ENCODE measurements around the gene IRAK2.
"Not testable (repeated sequence)": the region's sequence is repeated elsewhere in the genome, so short reads cannot be mapped to it uniquely, and the experiment has no call there.

IRAK2 gene

GRCh38 chr3:10142707-10143560 is 21.8 kb upstream of the IRAK2 start:
- Mint-ChIP-seq H3K4me1 (peaks cover 23% of the 10 kb centered on the region), H3K9me3 (no peaks in the 10 kb centered on the region), H3K4me3 (peak overlapping the region; percentile 86), H3K36me3 (ENCODE audit: insufficient read depth) (peaks cover 36% of the 10 kb centered on the region), H3K27ac (ENCODE audit: low read depth) (peak overlapping the region; percentile 92), H3K27me3 (no peaks in the 10 kb centered on the region)
- no peak for ATAC-seq (replicated peaks; ENCODE audit: extremely low read depth, poor library complexity, severe bottlenecking)
- DNase-seq (ENCODE audit: low spot score in 2 of 2) = no peak

DNA sequence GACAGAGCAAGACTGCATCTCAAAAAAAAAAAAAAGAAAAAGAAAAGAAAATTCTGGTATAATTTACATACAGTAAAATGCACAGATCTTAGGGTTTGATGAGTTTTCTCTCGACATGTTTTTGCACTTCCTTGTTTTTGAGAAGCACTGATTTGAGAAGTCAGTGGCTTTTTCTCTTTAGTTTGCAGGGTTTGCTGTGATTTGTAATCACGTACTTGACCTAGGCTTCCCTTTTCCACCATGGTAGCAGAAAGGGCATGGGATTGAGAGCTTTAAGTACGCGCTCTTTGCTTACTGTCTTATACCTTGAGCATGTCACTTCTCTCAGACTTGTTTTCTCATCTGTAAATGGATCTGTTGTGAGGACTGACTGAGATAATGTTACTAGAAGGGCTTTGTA is 19.0 kb upstream of the IRAK2 start:
- ATAC-seq (replicated peaks; ENCODE audit: extremely low read depth, poor library complexity, severe bottlenecking) (no peak), DNase-seq (ENCODE audit: low spot score in 2 of 2) (no peak)
- Mint-ChIP-seq H3K27ac (ENCODE audit: low read depth) (peak overlapping the region; percentile 35), H3K4me3 (peak overlapping the region; percentile 55), H3K9me3 (no peaks in the 10 kb centered on the region), H3K27me3 (no peaks in the 10 kb centered on the region), H3K4me1 (peaks cover 23% of the 10 kb centered on the region), H3K36me3 (ENCODE audit: insufficient read depth) (peaks cover 58% of the 10 kb centered on the region)

GRCh38 chr3:10149226-10149625 is 15.5 kb upstream of the IRAK2 start:
- Mint-ChIP-seq H3K4me1 (peaks cover 11% of the 10 kb centered on the region), H3K27ac (ENCODE audit: low read depth) (no peak overlapping the region), H3K9me3 (no peaks in the 10 kb centered on the region), H3K36me3 (ENCODE audit: insufficient read depth) (peaks cover 70% of the 10 kb centered on the region), H3K4me3 (no peak overlapping the region), H3K27me3 (no peaks in the 10 kb centered on the region)
- DNase-seq (ENCODE audit: low spot score in 2 of 2) (no peak), ATAC-seq (replicated peaks; ENCODE audit: extremely low read depth, poor library complexity, severe bottlenecking) (no peak)

GRCh38 chr3:10150987-10151386 is 13.7 kb upstream of the IRAK2 start:
- Mint-ChIP-seq H3K9me3 (no peaks in the 10 kb centered on the region), H3K27me3 (no peaks in the 10 kb centered on the region), H3K27ac (ENCODE audit: low read depth) (no peak overlapping the region), H3K4me1 (peaks cover under 1% of the 10 kb centered on the region), H3K4me3 (no peak overlapping the region), H3K36me3 (ENCODE audit: insufficient read depth) (peaks cover 69% of the 10 kb centered on the region)
- DNase-seq (ENCODE audit: low spot score in 2 of 2) = no peak
- no peak for ATAC-seq (replicated peaks; ENCODE audit: extremely low read depth, poor library complexity, severe bottlenecking)

- ATAC-seq (replicated peaks; ENCODE audit: extremely low read depth, poor library complexity, severe bottlenecking) (no peak), DNase-seq (ENCODE audit: low spot score in 2 of 2) (no peak)
- H3K4me3 Mint-ChIP-seq = no peak overlapping the region
- H3K36me3 Mint-ChIP-seq (ENCODE audit: insufficient read depth) = peaks cover 49% of the 10 kb centered on the region
- H3K4me1 Mint-ChIP-seq = no peaks in the 10 kb centered on the region
- H3K27ac Mint-ChIP-seq (ENCODE audit: low read depth) = no peak overlapping the region
- H3K9me3 Mint-ChIP-seq = no peaks in the 10 kb centered on the region
- H3K27me3 Mint-ChIP-seq = no peaks in the 10 kb centered on the region
These were observed 10.2 kb upstream of the IRAK2 start for GRCh38 chr3:10154335-10155122.

DNA sequence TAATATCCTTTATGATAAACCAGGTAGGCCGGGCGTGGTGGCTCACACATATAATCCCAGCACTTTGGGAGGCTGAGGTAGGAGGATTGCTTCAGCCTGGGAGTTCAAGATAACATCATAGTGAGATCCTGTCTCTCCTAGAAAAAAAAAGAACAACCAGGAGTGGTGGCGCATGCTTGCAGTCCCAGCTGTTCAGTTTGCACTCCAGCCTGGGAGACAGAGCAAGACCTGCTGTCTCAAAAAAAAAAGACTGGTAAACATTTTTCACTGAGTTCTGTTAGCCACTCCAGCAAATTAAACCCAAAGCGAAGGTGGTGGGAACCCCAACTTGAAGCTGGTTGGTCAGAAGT is 9.6 kb upstream of the IRAK2 start:
- no peak overlapping the region for H3K4me3 Mint-ChIP-seq
- ATAC-seq (replicated peaks; ENCODE audit: extremely low read depth, poor library complexity, severe bottlenecking) (no peak), DNase-seq (ENCODE audit: low spot score in 2 of 2) (no peak)
- H3K4me1 Mint-ChIP-seq = no peaks in the 10 kb centered on the region
- no peak overlapping the region for H3K27ac Mint-ChIP-seq (ENCODE audit: low read depth)
- H3K27me3 Mint-ChIP-seq = no peaks in the 10 kb centered on the region
- H3K36me3 Mint-ChIP-seq (ENCODE audit: insufficient read depth) = peaks cover 44% of the 10 kb centered on the region
- H3K9me3 Mint-ChIP-seq = no peaks in the 10 kb centered on the region

GRCh38 chr3:10155658-10156057 is 9.1 kb upstream of the IRAK2 start:
- H3K36me3 Mint-ChIP-seq (ENCODE audit: insufficient read depth) = peaks cover 38% of the 10 kb centered on the region

GRCh38 chr3:10157031-10157430 is 7.7 kb upstream of the IRAK2 start:
- ATAC-seq (replicated peaks; ENCODE audit: extremely low read depth, poor library complexity, severe bottlenecking) = no peak
- Mint-ChIP-seq H3K27ac (ENCODE audit: low read depth) (no peak overlapping the region), H3K4me3 (no peak overlapping the region), H3K9me3 (no peaks in the 10 kb centered on the region), H3K27me3 (no peaks in the 10 kb centered on the region), H3K36me3 (ENCODE audit: insufficient read depth) (peaks cover 24% of the 10 kb centered on the region), H3K4me1 (no peaks in the 10 kb centered on the region)
- no peak for DNase-seq (ENCODE audit: low spot score in 2 of 2)

More at GRCh38 chr3:10155658-10156057, 9.1 kb upstream of the IRAK2 start:
- H3K9me3 Mint-ChIP-seq = no peaks in the 10 kb centered on the region
- DNase-seq (ENCODE audit: low spot score in 2 of 2) (no peak), ATAC-seq (replicated peaks; ENCODE audit: extremely low read depth, poor library complexity, severe bottlenecking) (no peak)
- no peak overlapping the region for H3K4me3 Mint-ChIP-seq
- no peaks in the 10 kb centered on the region for H3K4me1 Mint-ChIP-seq
- no peak overlapping the region for H3K27ac Mint-ChIP-seq (ENCODE audit: low read depth)
- H3K27me3 Mint-ChIP-seq = no peaks in the 10 kb centered on the region

- not testable (repeated sequence) for H3K27ac Mint-ChIP-seq (ENCODE audit: low read depth); H3K27me3 Mint-ChIP-seq; H3K4me3 Mint-ChIP-seq; ATAC-seq (replicated peaks; ENCODE audit: extremely low read depth, poor library complexity, severe bottlenecking); H3K4me1 Mint-ChIP-seq; H3K9me3 Mint-ChIP-seq; DNase-seq (ENCODE audit: low spot score in 2 of 2)
- peaks cover 10% of the 10 kb centered on the region for H3K36me3 Mint-ChIP-seq (ENCODE audit: insufficient read depth)
These were observed 6.2 kb upstream of the IRAK2 start for GRCh38 chr3:10158555-10158954.

DNA sequence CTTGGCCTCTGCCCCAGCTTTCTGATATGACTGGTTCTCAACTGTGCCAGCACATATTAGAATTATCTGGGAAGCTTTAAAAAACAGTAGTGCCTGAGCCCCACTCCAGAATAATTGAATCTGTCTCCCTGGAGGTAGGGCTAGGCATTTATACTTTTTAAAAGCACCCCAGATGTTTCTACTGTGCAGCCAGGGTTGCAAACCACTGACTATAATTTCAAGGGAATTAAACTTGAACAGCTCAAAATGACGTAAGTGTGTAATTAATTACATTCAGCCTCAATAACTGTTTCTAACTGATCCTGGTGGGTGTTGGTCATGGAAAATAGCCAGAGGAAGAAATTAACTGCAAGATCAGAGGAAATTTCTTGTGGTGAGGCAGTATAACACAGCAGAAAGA is 4.4 kb upstream of the IRAK2 start:
- no peaks in the 10 kb centered on the region for H3K9me3 Mint-ChIP-seq
- H3K4me3 Mint-ChIP-seq = no peak overlapping the region
- ATAC-seq (replicated peaks; ENCODE audit: extremely low read depth, poor library complexity, severe bottlenecking) (no peak), DNase-seq (ENCODE audit: low spot score in 2 of 2) (no peak)
- H3K4me1 Mint-ChIP-seq = no peaks in the 10 kb centered on the region
- peaks cover 4% of the 10 kb centered on the region for H3K36me3 Mint-ChIP-seq (ENCODE audit: insufficient read depth)
- H3K27ac Mint-ChIP-seq (ENCODE audit: low read depth) = no peak overlapping the region
- no peaks in the 10 kb centered on the region for H3K27me3 Mint-ChIP-seq

DNA sequence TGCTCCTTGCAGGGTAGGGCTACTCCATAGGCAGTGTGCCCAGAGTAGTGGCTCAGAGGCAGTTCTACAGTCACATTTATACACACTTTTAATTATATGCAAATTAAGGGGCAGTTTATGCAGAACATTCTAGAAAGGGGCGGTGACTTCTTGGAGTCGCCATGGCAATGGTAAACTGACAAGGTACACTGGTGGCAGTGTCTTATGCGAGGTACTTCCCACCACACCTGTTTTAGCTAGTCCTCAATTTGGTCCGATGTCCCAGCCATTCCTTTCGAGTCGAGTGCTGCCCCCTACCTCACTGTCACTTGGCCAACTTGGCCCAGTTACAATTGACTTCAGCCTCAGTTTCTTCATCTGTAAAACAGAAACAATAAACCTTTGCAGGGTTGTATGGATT is 3.8 kb upstream of the IRAK2 start:
- Mint-ChIP-seq H3K9me3 (no peaks in the 10 kb centered on the region), H3K4me1 (peaks cover 1% of the 10 kb centered on the region), H3K27ac (ENCODE audit: low read depth) (no peak overlapping the region), H3K4me3 (no peak overlapping the region), H3K27me3 (no peaks in the 10 kb centered on the region), H3K36me3 (ENCODE audit: insufficient read depth) (peaks cover 6% of the 10 kb centered on the region)
- DNase-seq (ENCODE audit: low spot score in 2 of 2) = no peak
- ATAC-seq (replicated peaks; ENCODE audit: extremely low read depth, poor library complexity, severe bottlenecking) = no peak

- Mint-ChIP-seq H3K27me3 (no peaks in the 10 kb centered on the region), H3K36me3 (ENCODE audit: insufficient read depth) (peaks cover 6% of the 10 kb centered on the region), H3K4me3 (no peak overlapping the region), H3K27ac (ENCODE audit: low read depth) (no peak overlapping the region), H3K9me3 (no peaks in the 10 kb centered on the region), H3K4me1 (peaks cover 7% of the 10 kb centered on the region)
- DNase-seq (ENCODE audit: low spot score in 2 of 2) = no peak
- no peak for ATAC-seq (replicated peaks; ENCODE audit: extremely low read depth, poor library complexity, severe bottlenecking)
These were observed 2.5 kb upstream of the IRAK2 start for GRCh38 chr3:10162185-10162584.

- H3K4me1 Mint-ChIP-seq; H3K27me3 Mint-ChIP-seq; H3K9me3 Mint-ChIP-seq; ATAC-seq (replicated peaks; ENCODE audit: extremely low read depth, poor library complexity, severe bottlenecking); H3K27ac Mint-ChIP-seq (ENCODE audit: low read depth); H3K36me3 Mint-ChIP-seq (ENCODE audit: insufficient read depth); DNase-seq (ENCODE audit: low spot score in 2 of 2): not testable (repeated sequence)
- H3K4me3 Mint-ChIP-seq = peak overlapping the region; percentile 71
These were observed 546 bp upstream of the IRAK2 start for GRCh38 chr3:10164201-10164545.

Data from central memory CD8-positive, alpha-beta T cell (primary cell).